SKM-1 (cell line): ENCODE data around the gene CD19.
A peak's percentile ranks its signal among the peaks of the same experiment; 100 is the strongest.
"Not testable (repeated sequence)": the region's sequence is repeated elsewhere in the genome, so short reads cannot be mapped to it uniquely, and the experiment has no call there.

Experiments
- DNase-seq: peaks from one replicate; lab custom pipeline; 2025; ENCODE audit not compliant: unreplicated experiment; lab: John Stamatoyannopoulos, UW

The CD19 gene

DNA sequence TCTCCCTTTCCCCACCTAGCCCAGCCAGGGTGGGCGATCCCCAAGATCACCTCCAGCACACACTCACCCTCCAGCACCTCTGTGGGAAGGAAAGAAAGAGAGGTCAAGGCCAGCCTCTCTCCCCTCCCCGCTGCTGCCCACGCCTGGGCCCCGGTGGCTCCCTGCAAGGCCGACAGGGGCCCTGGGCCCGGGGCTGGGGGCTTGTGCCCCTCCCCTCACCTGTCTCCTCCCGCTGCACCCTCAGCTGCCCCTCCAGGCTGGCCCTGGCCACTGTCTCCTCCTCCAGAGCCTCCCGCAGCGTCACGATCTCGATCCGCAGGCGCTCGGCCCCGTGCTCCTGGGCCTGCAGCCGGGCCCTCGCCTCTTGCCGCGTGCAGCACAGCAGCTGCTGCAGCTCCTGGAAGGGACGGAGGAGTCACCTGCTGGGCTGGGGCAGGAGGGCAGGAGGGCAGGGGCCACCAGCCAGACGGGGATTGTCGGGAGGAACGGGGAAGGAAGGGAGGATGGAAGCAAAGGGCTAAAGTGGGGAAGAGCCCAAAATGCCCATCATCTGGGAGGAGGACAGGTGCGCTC lies 25.9 kb upstream of the CD19 start:
- no peak for DNase-seq

DNA sequence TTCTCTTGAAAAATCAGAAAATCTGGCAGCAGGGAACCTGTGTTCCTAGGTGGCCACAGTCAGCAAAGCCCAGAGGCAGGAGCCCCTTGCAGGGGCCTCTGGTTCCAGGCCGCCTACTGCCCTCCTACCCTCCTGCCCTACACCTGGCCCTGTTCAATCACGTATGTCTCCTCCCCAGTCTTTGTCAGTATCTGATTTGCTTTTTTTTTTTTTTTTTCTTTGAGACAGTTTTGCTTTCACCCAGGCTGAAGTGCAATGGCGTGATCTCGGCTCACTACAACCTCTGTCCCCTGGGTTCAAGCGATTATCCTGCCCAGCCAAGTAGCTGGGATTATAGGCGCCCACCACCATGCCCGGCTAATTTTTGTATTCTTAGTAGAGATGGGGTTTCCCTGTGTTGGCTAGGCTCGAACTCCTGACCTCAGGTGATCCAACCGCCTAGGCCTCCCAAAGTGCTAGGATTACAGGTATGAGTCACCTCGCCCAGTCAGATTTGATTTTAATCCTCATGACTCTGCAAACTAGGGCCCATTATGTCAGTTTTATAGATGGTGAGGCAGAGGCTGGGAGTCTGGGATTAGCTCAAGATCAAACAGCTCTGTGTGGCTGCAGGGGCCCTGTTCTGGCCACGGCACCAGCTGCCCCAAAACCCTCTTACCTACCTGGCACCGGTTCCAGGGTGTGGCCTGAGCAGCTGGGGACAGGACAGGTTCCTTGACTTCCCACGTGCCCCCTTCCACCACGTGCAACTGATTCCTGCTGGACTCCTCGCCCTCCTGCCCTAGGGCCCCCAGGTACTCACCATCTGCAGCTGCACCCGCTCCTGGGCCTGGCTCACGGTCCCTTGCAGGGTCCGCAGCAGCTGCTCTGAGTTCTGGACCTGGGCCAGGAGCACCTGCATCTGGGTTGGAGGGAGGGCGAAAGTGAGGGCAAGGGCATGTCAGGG lies 21.4 kb upstream of the CD19 start:
- no peak for DNase-seq

GRCh38 chr16:28912558-28912957 lies 19.2 kb upstream of the CD19 start:
- DNase-seq = no peak

- DNase-seq = no peak
Measured at GRCh38 chr16:28913946-28914724, 17.6 kb upstream of the CD19 start.

- no peak for DNase-seq
Measured at GRCh38 chr16:28915181-28915580, 16.6 kb upstream of the CD19 start.

DNA sequence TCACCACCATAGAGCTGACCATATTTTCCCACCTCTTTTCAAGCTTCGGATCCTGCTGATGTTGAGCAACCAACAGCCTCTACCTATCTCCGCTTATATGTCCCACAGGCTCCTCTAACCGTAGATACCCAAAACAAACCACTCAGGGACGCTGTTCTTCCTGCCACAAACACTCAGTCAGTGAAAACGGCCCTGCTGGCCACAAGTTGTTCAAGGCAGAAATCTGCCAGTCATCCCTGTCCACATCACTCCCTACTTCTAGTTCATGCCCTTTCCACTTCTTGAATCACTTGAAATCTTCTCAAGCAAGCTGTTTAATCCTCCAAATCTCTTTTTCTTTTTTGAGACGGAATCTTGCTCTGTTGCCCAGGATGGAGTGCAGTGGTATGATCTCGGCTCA lies 14.7 kb upstream of the CD19 start:
- DNase-seq = no peak

- no peak for DNase-seq
Measured at GRCh38 chr16:28918698-28919097, 13.1 kb upstream of the CD19 start.

DNA sequence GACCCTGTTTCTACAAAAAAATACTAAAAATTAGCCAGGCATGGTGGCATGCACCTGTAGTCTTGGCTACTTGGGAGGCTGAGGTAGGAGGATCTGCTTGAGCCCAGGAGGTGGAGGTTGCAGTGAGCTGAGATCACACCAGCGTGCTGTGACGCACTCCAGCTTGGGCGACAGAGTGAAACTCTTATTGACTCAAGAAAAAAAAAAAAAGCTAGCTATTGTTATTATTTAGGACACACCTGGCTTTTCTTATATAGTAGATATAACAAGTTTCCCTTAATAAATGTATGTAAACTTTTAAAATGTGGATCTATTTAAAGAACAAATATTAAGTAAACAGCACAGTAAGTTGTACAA lies 8.6 kb upstream of the CD19 start:
- DNase-seq = no peak

- DNase-seq = no peak
Measured at GRCh38 chr16:28923652-28924398, 7.9 kb upstream of the CD19 start.

GRCh38 chr16:28924399-28924761 lies 7.4 kb upstream of the CD19 start:
- DNase-seq = no peak

DNA sequence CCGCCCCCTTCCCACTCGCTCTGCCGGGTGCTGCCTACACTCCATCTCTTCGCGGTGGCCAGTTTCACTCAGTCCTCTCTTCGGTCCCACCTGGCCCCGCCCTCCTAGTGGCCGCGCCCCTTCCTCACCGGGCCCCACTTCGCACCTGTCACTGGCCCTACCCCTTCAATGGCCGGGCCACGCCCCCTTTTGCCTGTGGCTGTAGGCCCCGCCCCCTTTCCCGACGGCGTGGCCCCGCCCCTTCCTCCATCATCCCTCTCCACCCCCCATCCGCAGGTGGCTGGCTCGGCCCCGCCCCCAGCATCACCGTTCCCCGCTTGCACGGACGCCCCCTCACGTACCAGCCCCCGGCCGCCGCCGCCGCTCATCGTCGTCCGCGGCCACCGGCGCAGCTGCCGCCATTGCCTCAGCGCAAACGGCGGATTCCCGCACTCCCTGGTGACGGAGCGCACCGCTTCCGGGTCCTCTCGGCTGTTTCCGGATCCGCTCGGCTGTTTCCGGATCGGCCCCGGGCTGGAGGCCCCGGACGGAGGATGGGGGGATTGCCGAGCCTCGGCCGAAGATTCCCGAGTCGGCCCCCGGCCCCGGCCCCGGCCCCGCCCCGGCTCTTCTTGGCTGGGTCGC lies 6.9 kb upstream of the CD19 start, which contains the start of gene RABEP2:
Gene RABEP2, minus strand, starts transcription at position 477 of the 624 bp plus-strand sequence. Its CDS starts 75 bp downstream, at position 402.
- DNase-seq = peak; percentile 72

- DNase-seq = peak; percentile 72
Measured at GRCh38 chr16:28925386-28926228, 6.2 kb upstream of the CD19 start.

DNA sequence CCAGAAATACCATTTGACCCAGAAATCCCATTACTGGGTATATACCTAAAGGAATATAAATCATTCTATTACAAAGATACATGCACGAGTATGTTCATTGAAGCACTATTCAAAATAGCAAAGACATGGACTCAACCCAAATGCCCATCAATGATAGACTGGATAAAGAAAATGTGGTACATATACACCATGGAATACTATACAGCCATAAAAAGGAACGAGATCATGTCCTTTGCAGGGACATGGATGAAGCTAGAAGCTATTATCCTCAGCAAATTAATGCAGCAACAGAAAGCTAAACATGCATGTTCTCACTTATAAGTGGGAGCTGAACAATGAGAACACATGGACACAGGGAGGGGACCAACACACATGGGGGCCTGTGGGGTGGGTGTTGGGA lies 5.5 kb upstream of the CD19 start:
- not testable (repeated sequence) for DNase-seq

DNA sequence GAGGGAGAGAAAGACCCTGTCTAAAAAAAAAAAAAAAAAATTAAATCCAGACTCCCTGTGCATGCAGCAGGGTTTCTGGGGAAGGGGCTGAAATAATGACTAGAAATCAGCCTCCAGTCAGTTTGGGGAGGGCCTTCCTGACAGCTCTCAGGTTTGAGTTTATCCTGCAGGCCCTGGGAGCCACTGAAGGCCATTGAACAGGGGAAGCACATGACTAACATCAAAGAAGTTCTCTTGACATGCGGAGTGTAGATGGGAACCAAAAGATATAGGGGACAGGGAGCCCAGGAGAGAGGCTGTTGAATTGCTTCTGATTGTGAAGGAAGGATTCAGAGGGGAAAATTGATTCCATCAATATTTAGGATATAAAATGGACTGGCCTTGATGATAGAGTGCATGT lies 4.0 kb upstream of the CD19 start:
- DNase-seq = no peak

GRCh38 chr16:28930203-28930602 lies 1.6 kb upstream of the CD19 start:
- no peak for DNase-seq

DNA sequence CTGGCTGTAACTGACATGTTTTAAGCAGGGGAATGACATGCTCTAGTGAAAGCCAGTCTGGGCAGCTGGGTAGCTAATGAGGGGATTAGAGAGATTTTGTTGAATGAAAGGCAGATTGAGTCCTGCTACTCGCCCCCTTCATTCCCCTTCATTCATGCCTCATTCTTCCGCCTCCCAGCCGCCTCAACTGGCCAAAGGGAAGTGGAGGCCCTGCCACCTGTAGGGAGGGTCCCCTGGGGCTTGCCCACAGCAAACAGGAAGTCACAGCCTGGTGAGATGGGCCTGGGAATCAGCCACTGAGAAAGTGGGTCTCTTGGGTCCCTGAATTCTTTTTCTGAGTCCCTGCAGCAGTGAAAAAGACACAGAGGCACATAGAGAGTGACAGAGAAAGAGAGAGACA lies 1.1 kb upstream of the CD19 start:
- DNase-seq = no peak

- no peak for DNase-seq
Measured at GRCh38 chr16:28932339-28933141, 769 bp downstream of the CD19 start.

- no peak for DNase-seq
Measured at GRCh38 chr16:28933171-28933570, 1.4 kb downstream of the CD19 start.

GRCh38 chr16:28935346-28935745 lies 3.6 kb downstream of the CD19 start:
- no peak for DNase-seq
